Esophagus muscularis mucosa (tissue), 3 donors: ENCODE data around the gene RAB11FIP3.

Source experiments
- POLR2A ChIP-seq: fragments of 450-650 bp; IDR thresholded peaks from one replicate; pipeline ENCODE4 v1.6.1; 2017; ENCODE audit warnings: antibody characterized with exemption, moderate library complexity, mild to moderate bottlenecking, low read depth
- POLR2AphosphoS5 ChIP-seq, 2 donors: sonication (generic); formaldehyde crosslinking; IDR thresholded peaks; one replicate each; pipeline ENCODE4 v1.6.1; 2017; ENCODE audit warnings: antibody characterized with exemption in 2 of 2
- TF ChIP-seq, protein P1 (sequence below), 3 experiments: fragments of 200-600 bp in 2 of 3; fragments of 450-650 bp in 1 of 3; sonication (generic) in 2 of 3; IDR thresholded peaks; one replicate each; pipeline ENCODE4 v1.5.1; 2017 to 2019; ENCODE audit warnings: antibody characterized with exemption in 3 of 3, mild to moderate bottlenecking in 2 of 3, moderate library complexity in 1 of 3

GRCh38 chr16:555528-556473 lies 130.4 kb downstream of the RAB11FIP3 start:
- TF ChIP-seq, protein P1, sequence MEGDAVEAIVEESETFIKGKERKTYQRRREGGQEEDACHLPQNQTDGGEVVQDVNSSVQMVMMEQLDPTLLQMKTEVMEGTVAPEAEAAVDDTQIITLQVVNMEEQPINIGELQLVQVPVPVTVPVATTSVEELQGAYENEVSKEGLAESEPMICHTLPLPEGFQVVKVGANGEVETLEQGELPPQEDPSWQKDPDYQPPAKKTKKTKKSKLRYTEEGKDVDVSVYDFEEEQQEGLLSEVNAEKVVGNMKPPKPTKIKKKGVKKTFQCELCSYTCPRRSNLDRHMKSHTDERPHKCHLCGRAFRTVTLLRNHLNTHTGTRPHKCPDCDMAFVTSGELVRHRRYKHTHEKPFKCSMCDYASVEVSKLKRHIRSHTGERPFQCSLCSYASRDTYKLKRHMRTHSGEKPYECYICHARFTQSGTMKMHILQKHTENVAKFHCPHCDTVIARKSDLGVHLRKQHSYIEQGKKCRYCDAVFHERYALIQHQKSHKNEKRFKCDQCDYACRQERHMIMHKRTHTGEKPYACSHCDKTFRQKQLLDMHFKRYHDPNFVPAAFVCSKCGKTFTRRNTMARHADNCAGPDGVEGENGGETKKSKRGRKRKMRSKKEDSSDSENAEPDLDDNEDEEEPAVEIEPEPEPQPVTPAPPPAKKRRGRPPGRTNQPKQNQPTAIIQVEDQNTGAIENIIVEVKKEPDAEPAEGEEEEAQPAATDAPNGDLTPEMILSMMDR (IDR thresholded peaks at IDR 0.05): no peak
- TF ChIP-seq POLR2A (no peak), POLR2AphosphoS5 (IDR thresholded peaks at IDR 0.05) (no peak)
